HG03097 (cell line): ENCODE measurements around the gene TMEM219.
"Not testable (repeated sequence)": the region's sequence is repeated elsewhere in the genome, so short reads cannot be mapped to it uniquely, and the experiment has no call there.

Experiments used
- ATAC-seq: cut with Tn5 transposase; IDR thresholded peaks from one replicate; pipeline ENCODE4 v1.9.1; 2021; ENCODE audit not compliant: unreplicated experiment, low FRiP score

TMEM219 gene

DNA sequence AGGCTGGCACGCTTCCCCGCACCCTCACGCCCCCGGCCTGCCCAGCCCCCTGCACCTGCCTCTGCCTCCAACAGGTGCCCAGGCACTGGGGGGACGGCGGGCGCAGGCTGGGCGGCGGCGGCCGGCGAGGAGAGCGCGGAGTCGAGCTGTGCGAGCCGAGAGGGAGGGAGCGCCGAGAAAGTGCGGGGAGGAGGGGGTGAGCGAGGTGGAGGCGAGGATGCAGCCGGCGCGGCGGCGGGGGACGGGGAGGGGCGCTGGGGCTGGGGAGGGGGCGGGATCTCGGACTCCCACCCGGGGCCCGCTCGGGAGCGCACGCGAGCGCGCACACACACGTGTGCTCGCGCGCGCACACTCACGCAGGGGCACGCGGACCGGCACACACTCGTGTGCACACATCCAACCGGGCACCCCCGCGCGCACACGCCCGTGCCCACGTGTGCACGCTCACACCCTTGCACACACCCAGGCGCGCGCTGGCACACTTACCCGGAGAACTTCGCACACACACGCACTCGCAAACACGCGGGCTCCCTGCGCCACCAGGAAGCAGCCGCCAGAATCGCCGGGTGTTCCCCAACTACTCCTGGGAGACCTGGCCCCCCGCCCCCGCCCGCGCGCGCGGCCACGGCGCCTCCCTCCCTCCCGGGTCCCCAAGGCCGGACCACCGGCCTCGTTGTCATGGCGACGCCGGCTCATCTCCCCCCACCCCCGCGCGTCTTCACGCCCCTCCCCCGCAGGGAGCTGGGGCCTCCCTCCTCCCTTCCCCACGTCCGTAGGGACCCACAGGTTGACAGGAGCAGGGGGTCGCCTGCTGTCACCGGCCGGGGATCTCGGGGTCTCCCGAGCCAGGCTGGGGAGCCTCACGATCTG lies 49.2 kb downstream of the TMEM219 start, which contains the start of gene DOC2A:
DOC2A (minus strand) TSS at position 184 of the 870 bp plus-strand sequence. CDS start 805 bp downstream, outside the sequence.
- ATAC-seq: no peak

DNA sequence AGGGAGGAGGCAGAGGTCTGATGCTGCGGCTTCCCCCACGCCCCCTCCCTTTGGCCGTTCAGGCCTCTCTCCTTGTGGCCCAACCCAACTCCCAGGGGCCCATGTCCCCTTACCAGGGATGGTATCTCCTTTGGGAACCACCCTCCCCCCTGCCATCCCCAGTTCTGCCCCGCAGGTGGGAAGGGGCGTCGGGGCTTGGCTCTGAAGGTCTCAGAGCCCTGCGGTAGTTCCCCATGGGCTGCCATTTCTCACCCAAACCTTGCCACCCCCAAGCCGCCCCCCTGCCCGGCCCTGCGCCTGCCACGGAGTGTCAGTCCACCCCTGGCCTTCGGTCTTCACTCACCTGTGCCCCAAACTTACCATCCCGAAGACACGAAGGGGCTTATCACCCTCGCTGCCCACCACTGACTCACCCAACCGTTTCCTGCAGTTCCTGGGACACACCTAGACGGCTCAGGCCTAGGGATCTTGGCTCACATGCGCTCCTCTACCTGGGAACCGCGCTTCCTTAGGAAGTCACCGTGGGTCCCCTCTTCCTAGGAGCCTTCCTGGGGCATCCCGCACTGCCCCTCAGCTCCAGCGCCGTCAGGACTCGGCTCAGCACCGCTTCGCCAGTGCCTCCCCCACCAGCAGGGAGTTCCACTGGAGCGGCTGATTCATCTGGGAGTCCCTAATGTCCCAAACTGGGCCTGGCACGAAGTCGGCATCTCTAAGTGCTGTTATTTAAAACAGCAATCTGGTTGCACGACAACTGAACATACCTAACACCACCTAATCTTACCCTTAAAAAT lies 50.0 kb downstream of the TMEM219 start:
- no peak for ATAC-seq

DNA sequence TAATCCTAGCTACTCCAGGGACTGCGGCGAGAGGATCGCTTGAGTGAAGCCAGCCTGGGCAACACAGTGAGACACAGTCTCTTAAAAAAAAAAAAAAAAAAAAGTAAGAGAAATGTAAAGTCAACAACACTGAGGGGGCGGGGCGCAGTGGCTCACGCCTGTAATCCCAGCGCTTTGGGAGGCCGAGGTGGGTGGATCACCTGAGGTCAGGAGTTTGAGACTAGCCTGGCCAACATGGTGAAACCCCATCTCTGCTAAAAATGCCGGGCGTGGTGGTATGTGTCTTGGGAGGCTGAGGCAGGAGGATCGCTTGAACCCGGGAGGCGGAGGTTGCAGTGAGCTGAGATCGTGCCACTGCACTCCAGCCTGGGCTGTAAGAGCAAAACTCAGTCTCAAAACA lies 50.7 kb downstream of the TMEM219 start:
- ATAC-seq: not testable (repeated sequence)

DNA sequence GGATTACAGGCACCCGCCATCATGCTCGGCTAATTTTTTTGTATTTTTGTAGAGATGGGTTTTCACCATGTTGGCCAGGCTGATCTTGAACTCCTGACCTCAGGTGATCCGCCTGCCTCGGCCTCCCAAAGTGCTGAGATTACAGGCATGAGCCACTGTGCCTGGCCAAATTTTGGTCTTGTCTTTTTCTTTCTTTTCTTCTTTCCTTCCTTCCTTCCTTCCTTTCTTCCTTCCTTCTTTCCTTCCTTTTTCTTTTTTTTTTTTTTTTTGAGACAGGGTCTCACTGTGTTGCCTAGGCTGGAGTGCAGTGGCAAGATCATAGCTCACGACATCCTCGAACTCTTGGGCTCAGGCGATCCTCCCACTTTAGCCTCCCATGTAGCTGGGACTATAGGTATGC lies 53.6 kb downstream of the TMEM219 start:
- not testable (repeated sequence) for ATAC-seq

DNA sequence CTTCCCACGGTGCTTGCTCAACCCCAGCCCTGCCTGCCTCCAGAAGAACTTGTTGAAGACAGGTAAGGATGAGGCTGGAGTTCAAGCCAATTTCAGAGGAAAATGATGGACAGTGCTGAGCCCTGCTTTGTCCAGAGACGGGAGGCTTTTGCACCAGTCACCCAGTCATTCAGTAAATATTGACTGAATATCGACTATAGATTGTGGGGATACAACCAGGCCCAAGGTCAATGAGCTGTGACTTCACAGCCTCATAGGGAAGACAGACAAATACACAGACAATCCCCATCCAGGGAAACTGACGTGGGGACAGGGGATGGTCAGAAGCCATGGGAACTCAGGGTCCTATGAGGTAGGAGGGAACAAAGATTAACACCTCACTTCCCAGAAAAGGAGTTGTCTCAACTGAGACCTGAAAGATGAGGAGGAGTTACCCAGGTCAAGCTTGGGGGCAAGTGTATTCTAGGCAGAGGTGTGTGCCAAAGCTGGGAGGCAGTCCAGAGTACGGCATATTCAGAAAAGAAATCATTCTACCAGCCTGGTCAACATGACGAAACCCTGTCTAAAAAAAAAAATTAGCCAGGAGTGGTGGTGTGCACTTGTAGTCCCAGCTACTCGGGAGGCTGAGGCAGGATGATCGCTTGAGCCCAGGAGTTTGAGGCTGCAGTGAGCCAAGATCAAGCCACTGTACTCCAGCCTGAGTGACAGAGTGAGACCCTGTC lies 54.8 kb downstream of the TMEM219 start:
- ATAC-seq: no peak

DNA sequence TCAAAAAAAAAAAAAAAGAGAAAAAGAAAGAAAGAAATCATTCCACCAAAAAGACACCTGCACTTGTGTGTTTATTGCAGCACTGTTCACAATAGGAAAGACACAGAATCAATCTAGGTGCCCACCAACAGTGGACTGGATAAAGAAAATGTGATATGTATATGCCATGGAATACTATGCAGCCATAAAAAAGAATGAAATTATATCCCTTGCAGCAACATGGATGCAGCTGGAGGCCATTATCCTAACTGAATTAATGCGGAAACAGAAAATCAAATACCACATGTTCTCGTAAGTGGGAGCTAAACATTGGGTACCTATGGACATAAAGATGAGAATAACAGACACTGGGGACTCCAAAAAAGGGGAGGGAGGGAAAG lies 55.4 kb downstream of the TMEM219 start:
- ATAC-seq: no peak

DNA sequence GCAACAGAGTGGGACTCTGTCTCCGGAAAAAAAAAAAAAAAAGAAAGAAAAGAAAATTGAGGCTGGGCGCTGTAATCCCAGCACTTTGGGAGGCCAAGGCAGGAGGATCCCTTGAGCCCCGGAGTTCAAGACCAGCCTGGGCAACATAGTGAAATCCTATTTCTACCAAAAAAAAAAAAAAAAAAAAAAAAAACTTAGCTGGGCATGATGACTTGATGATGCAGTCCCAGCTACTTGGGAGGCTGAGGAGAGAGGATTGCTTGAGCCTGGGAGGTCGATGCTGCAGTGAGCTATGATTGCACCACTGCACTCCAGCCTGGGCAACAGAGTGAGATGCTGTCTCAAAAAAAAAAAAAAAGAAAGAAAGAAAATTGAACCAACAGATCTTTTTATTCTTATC lies 56.1 kb downstream of the TMEM219 start:
- ATAC-seq: not testable (repeated sequence)

DNA sequence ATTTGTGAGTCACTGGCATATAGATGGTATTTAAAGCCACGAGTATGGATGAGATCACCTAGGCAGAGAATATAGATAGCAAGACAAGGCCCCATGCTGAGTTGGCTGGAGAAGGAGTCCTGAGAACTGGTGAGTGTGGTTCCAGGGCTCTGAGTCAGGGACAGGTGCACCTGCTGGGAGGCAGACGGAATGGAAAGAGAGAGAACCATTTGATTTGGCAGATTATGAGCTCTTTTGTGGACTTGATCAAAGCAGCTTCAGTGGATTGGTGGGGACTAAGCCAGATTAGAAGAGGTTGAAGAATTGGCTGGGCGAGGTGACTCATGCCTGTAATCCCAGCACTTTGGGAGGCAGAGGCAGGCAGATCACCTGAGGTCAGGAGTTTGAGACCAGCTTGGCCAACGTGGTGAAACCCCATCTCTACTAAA lies 56.9 kb downstream of the TMEM219 start:
- no peak for ATAC-seq
